ENCODE measurements around the gene CPTP. TPM values are rescaled to one million over a fixed set of nuclear protein-coding genes. Genes with fewer than 3 reads are reported as not detected.

Gene CPTP
- total RNA-seq, 2 donors from 2014 or later = 18.0 to 22.8 TPM

GRCh38 chr1:1351511-1352427, 27.2 kb downstream of the CPTP start:
- ATAC-seq (replicated peaks in 1 of 2) (no peak), DNase-seq (no peak)
- peak overlapping the region; percentile 48 to 72 for H3K4me3 Mint-ChIP-seq
- no peaks in the 10 kb centered on the region for H3K36me3 Mint-ChIP-seq (ENCODE audit: insufficient read depth in 2 of 2)
- H3K4me1 Mint-ChIP-seq (ENCODE audit: low read depth) = peaks cover 17% of the 10 kb centered on the region
- H3K27me3 Mint-ChIP-seq (ENCODE audit: low read depth) = peaks cover 12% of the 10 kb centered on the region
- H3K9me3 Mint-ChIP-seq = no peaks in the 10 kb centered on the region
- H3K27ac Mint-ChIP-seq = no peak overlapping the region

GRCh38 chr1:1352786-1353388, 28.3 kb downstream of the CPTP start:
- H3K27ac Mint-ChIP-seq = no peak overlapping the region
- ATAC-seq (replicated peaks in 1 of 2) (no peak), DNase-seq (no peak)
- H3K9me3 Mint-ChIP-seq = no peaks in the 10 kb centered on the region
- H3K4me1 Mint-ChIP-seq (ENCODE audit: low read depth) = peaks cover 7% of the 10 kb centered on the region
- peaks cover 12% of the 10 kb centered on the region for H3K27me3 Mint-ChIP-seq (ENCODE audit: low read depth)
- H3K36me3 Mint-ChIP-seq (ENCODE audit: insufficient read depth in 2 of 2) = no peaks in the 10 kb centered on the region
- peak overlapping the region in 1 of 2 donors; percentile 72 for H3K4me3 Mint-ChIP-seq

- H3K4me3 Mint-ChIP-seq = no peak overlapping the region
- no peak overlapping the region for H3K27ac Mint-ChIP-seq
- no peaks in the 10 kb centered on the region for H3K36me3 Mint-ChIP-seq (ENCODE audit: insufficient read depth in 2 of 2)
- no peaks in the 10 kb centered on the region for H3K9me3 Mint-ChIP-seq
- DNase-seq (no peak), ATAC-seq (replicated peaks in 1 of 2) (no peak)
- peaks cover 12% of the 10 kb centered on the region for H3K27me3 Mint-ChIP-seq (ENCODE audit: low read depth)
- peaks cover 6% of the 10 kb centered on the region for H3K4me1 Mint-ChIP-seq (ENCODE audit: low read depth)
Measured at GRCh38 chr1:1353389-1354151, 29.0 kb downstream of the CPTP start.

GRCh38 chr1:1354271-1355247, 30.0 kb downstream of the CPTP start:
- Mint-ChIP-seq H3K27ac (no peak overlapping the region), H3K36me3 (ENCODE audit: insufficient read depth in 2 of 2) (no peaks in the 10 kb centered on the region), H3K4me1 (ENCODE audit: low read depth) (peaks cover 14% of the 10 kb centered on the region), H3K27me3 (ENCODE audit: low read depth) (peaks cover 12% of the 10 kb centered on the region), H3K9me3 (no peaks in the 10 kb centered on the region), H3K4me3 (peak overlapping the region; percentile 51 to 54)
- no peak for DNase-seq
- no peak for ATAC-seq (replicated peaks in 1 of 2)

- Mint-ChIP-seq H3K4me3 (no peak overlapping the region), H3K36me3 (ENCODE audit: insufficient read depth in 2 of 2) (no peaks in the 10 kb centered on the region), H3K4me1 (ENCODE audit: low read depth) (peaks cover 14% of the 10 kb centered on the region), H3K27me3 (ENCODE audit: low read depth) (peaks cover 12% of the 10 kb centered on the region), H3K9me3 (no peaks in the 10 kb centered on the region), H3K27ac (no peak overlapping the region)
- DNase-seq (peak in 1 of 2 donors; percentile 31), ATAC-seq (replicated peaks in 1 of 2) (peak; percentile 21 to 30)
Measured at GRCh38 chr1:1355416-1355815, 30.8 kb downstream of the CPTP start.

GRCh38 chr1:1356166-1356795, 31.7 kb downstream of the CPTP start:
- no peak overlapping the region for H3K27ac Mint-ChIP-seq
- H3K4me1 Mint-ChIP-seq (ENCODE audit: low read depth) = peaks cover 14% of the 10 kb centered on the region
- peaks cover 12% of the 10 kb centered on the region for H3K27me3 Mint-ChIP-seq (ENCODE audit: low read depth)
- H3K4me3 Mint-ChIP-seq = no peak overlapping the region
- H3K9me3 Mint-ChIP-seq = no peaks in the 10 kb centered on the region
- no peak for DNase-seq
- no peaks in the 10 kb centered on the region for H3K36me3 Mint-ChIP-seq (ENCODE audit: insufficient read depth in 2 of 2)
- ATAC-seq (replicated peaks in 1 of 2) = no peak

GRCh38 chr1:1356796-1357401, 32.3 kb downstream of the CPTP start:
- ATAC-seq (replicated peaks in 1 of 2) (peak in 1 of 2 donors; percentile 8), DNase-seq (no peak)
- Mint-ChIP-seq H3K27me3 (ENCODE audit: low read depth) (peaks cover 12% of the 10 kb centered on the region), H3K9me3 (no peaks in the 10 kb centered on the region), H3K4me1 (ENCODE audit: low read depth) (peaks cover 14% of the 10 kb centered on the region), H3K36me3 (ENCODE audit: insufficient read depth in 2 of 2) (no peaks in the 10 kb centered on the region), H3K4me3 (no peak overlapping the region), H3K27ac (no peak overlapping the region)

GRCh38 chr1:1357871-1358432, 33.4 kb downstream of the CPTP start:
- Mint-ChIP-seq H3K27ac (no peak overlapping the region), H3K36me3 (ENCODE audit: insufficient read depth in 2 of 2) (no peaks in the 10 kb centered on the region), H3K4me3 (peak overlapping the region; percentile 12 to 59), H3K4me1 (ENCODE audit: low read depth) (peaks cover 14% of the 10 kb centered on the region), H3K9me3 (no peaks in the 10 kb centered on the region), H3K27me3 (ENCODE audit: low read depth) (peaks cover 4% of the 10 kb centered on the region)
- ATAC-seq (replicated peaks in 1 of 2) = no peak
- DNase-seq = no peak

GRCh38 chr1:1358433-1359271, 34.0 kb downstream of the CPTP start, which contains the start of gene MXRA8:
Gene MXRA8, minus strand, starts transcription at chr1:1358555. Its CDS starts 51 bp downstream, at chr1:1358504.
- DNase-seq = no peak
- no peak within 1 kb of the TSS for H3K27ac Mint-ChIP-seq

GRCh38 chr1:1359308-1359663, 34.7 kb downstream of the CPTP start:
- no peak overlapping the region for H3K27ac Mint-ChIP-seq
- H3K27me3 Mint-ChIP-seq (ENCODE audit: low read depth) = no peaks in the 10 kb centered on the region
- H3K4me1 Mint-ChIP-seq (ENCODE audit: low read depth) = peaks cover 8% of the 10 kb centered on the region
- peak; percentile 21 to 43 for ATAC-seq (replicated peaks in 1 of 2)
- no peaks in the 10 kb centered on the region for H3K36me3 Mint-ChIP-seq (ENCODE audit: insufficient read depth in 2 of 2)
- peak overlapping the region; percentile 16 to 46 for H3K4me3 Mint-ChIP-seq
- no peak for DNase-seq
- H3K9me3 Mint-ChIP-seq = no peaks in the 10 kb centered on the region

More at GRCh38 chr1:1358433-1359271, 34.0 kb downstream of the CPTP start, which contains the start of gene MXRA8:
- Mint-ChIP-seq H3K4me3 (peak within 1 kb of the TSS; percentile 16 to 59), H3K36me3 (ENCODE audit: insufficient read depth in 2 of 2) (no peaks in the 10 kb centered on the region), H3K27me3 (ENCODE audit: low read depth) (no peaks in the 10 kb centered on the region), H3K4me1 (ENCODE audit: low read depth) (peaks cover 14% of the 10 kb centered on the region), H3K9me3 (no peaks in the 10 kb centered on the region)
- ATAC-seq (replicated peaks in 1 of 2) = peak; percentile 49 to 54

Data from activated T-cell treated with anti-CD3 and anti-CD28 coated beads, Interleukin-2, amount 50 U/mL, for 72 hours (primary cell).